Activated naive CD4-positive, alpha-beta T cell treated with anti-CD3 and anti-CD28 coated beads, Interleukin-2, amount 50 U/mL, for 16 hours (primary cell): ENCODE data around the gene REXO4.
A peak's percentile ranks its signal among the peaks of the same experiment; 100 is the strongest.

ENCODE experiments used
- DNase-seq: peaks from one replicate; pipeline ENCODE4 v3.0.0-alpha.2; 2020

The REXO4 gene

DNA sequence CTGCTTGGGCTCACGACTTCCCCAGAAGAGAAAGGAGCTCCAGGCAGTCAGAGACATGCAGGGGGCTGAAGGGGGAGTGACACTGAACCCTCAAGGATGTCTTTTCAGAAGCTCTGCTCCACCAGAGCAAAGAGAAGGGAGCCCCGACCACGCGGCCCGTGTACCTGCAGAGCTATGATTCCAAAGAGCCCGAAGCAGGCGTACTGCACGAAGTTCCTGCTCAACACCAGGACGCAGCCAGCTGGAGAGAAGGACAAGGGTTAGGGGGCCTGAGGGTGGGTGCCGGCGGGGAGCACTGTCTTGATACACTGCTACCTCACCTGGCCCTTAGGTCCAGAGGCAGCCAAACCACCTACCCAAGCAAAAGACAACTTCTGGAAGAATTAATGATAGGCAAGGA, 51.4 kb downstream of the REXO4 start:
- no peak for DNase-seq

DNA sequence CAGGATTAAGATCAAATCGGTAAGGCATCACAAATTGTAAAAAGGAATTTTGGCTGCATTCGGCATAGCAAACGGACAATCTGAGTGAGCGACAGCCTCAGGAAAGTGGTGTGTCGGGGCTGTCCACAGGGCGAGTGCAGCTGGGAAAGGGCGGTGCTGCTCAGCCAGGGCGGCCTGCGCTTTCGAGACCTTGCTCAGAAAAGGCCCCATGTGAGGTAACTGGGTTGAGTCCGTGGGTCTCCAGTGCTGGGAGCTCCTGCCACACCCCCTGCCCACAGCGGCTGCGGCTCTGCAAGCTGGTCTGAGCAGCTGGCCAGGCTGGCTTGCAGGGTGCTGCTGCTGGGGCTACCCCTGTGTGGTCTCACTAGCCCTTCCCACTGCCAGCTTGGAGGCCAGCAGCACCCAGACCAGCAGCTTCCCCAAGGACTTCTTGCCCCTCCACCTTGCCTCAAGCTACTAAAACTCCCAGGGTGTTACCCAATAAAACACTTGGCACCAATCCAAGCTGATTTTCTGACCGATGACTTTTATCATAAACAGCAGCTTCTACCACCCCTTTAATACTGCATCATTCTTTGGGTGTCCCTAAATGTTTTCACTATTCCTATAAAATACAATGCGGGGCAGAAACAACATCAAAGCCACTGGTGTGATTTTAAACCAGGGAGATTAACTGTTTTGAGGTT, 55.3 kb downstream of the REXO4 start:
- DNase-seq = no peak

DNA sequence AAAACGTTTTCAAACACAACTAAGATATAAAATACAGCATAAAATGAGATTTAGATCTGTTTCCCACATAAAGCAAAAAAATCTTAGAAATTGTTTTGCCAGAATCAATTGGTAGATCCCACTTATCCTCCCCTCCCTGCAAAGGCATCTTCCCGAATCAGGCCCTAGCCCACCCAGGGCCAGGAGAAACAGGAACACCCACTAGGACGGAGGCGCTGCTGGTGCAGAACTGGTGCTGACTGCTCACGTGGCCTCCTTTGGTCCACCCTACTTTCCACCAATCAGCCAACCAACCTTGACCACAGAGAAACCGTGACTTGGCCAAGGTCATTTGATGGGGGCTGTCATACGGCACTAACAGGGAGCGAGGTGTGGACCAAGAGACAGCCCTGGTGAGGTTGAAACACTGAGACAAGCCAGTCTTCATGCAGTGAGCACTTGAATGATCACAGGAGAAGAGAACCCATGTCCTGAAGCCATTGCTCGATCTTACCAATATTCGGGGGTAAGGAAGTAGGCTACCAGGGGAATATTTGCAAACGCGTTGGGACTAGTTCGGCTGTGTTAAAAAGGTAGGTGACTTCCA, 56.2 kb downstream of the REXO4 start:
- DNase-seq = no peak

DNA sequence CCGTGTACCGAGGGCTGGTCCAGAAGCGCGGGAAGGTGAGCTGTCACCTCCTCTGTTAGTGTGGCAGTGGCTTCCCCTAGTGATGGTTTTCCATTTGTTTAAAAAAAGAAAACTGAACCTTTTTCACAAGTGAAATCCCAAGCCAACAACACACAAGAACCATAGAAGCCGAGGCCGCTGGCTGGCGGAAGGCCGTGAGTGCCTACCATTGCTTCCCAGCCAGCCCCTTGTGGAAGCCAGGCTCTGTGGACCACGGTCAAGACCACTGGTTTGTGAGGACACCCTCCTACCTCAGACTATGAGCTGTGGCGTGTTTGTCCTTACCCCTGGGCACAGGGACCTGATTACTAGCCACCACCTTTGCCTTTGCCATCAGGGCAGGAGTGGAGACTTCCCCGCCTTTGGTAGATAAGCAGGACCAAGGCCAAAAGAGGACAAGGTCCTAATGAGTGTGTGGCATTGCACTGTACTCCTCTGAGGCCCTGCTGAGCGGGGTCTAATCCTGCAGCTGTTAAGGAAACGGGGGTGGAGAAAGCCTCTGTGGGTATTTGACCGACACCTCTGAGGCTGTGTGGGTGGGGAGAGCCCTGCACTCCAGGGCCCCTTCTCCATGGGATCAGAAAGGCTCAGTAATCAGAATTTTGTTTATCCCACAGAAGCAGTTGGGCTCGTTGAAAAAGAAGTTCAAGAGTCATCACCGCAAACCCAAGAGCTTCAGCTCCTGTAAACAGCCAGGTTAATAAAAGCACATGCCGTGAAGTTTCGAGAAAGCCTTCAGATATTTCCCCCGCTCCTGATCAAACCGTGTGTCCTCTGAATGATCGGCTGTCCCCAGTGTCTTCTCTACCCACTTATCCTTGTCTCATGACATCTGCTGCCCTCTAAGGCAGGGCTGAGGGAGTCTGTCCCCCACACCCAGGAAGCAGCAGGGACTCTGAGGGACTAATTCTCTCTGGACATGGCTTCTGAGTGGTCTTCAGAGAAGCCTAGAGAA, 57.1 kb downstream of the REXO4 start:
- DNase-seq = no peak

DNA sequence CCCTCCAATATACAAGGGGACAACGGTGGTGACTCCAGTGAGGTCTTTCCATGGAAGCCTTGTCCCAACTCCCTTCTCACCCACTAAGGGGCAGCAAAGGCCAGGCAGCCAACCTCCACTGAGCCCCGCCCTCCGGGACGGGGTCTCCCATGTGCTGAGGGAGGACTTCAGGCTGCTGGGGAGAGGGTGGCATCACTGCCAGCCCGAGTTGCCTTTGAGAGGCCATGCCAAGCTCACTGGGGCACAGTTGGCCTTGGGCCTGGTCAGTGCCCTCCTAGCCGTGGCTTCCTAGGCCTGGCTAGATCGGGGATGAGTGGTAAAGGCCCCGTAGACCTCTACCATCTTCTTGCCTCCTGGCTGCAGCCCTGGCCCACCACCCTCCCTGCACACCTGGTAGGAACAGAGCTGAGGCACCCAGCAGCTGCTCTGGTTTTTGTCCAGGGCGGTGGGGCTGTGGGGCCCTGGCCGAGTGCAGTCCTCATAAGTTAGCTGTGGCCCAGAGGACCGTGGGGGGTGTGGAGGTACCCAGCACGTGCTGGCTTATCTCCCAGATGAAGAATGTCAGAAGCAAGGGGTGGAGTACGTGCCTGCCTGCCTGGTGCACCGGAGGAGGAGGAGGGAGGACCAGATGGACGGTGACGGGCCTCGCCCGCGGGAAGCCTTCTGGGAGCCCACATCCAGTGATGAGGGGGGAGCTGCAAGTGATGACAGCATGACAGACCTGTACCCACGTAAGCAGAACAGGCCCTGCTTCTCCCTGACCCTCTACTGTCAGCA, 58.2 kb downstream of the REXO4 start:
- DNase-seq = no peak

DNA sequence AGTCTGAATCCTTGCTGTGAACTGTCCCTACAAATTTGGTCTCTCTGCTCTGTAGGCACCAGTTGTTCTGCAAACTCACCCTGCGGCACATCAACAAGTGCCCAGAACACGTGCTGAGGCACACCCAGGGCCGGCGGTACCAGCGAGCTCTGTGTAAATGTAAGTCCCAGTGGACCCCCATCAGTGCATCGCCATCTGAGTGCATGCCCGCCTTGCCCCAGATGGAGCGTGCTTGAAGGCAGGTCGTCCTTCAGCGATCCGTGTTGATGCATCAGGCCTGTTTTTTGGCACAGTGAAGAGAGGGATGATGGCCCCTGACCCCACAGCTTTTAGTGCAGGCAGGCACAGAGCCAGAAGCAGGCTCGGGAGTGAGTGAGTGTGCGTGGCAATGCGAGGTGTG, 60.2 kb downstream of the REXO4 start:
- no peak for DNase-seq

DNA sequence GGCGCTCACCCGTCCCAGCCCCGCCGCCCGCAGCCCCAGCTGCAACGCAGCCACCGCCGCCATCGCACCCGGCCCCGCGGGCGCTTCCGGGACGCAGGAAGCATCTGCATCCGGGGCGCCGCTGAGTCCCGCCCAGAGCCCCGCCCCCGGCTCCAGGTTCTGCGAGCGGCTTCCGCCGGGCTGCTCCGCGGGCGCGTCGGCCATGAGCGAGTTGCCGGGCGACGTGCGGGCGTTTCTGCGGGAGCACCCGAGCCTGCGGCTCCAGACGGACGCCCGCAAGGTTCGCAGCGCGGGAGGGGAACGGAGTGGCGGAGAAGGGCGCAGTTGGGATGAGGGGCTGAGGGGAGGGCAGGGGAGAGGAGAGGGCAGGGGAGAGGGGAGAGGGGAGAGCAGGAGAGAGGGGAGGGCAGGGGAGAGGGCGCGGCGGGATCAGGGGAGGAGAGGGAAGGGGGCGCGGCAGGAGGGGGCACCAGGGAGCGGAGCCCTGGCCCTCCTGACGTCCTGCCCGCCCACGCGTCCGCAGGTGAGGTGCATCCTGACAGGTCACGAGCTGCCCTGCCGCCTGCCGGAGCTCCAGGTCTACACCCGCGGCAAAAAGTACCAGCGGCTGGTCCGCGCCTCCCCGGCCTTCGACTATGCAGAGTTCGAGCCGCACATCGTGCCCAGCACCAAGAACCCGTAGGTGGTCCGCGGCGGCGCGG, 61.3 kb downstream of the REXO4 start, which contains the start of the genes SURF1 and SURF2:
Gene SURF1, minus strand, starts transcription at position 97 of the 701 bp plus-strand sequence. Its CDS starts 34 bp downstream, at position 63.
Gene SURF2, plus strand, starts transcription at position 160 of the 701 bp plus-strand sequence. Its CDS starts 43 bp downstream, at position 203.
- DNase-seq = peak; percentile 95
